Stimulated activated CD8-positive, alpha-beta memory T cell treated with anti-CD3 and anti-CD28 coated beads, Interleukin-2, amount 100 ng/mL, for 48 hours (primary cell): ENCODE data around the gene ARHGEF38.
"Not testable (repeated sequence)": the region's sequence is repeated elsewhere in the genome, so short reads cannot be mapped to it uniquely, and the experiment has no call there.

Source experiments
- DNase-seq, 2 donors: peaks; one replicate each; pipeline ENCODE4 v3.0.0-alpha.2; 2020; ENCODE audit warnings: low read depth in 2 of 2

Gene ARHGEF38

DNA sequence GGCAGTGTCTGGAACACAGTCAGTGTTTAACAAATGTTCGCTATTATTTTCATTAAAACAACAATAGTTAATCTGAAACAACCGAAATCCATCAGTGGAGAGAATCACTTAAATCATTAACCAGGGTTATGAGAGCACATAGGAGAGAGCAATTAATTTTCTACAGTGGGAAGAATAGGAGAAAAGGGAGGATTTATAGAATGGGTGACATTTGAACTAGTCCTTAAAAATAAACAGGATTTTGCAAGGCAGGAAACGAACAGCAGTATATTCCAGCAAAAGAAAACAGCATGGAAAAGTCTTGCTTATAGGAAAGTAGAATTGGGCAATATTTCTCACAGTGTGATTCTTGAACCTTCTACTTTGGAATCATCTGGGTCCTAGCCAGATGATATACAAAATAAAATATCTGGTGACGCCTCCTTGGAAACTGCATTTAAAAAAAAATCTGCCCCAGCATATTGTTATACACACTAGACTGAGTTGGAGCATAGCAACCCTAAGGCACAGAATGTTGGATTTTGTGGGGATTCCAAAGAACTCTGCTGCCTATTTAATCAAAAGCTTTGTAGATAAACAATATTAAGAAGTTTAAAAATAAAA lies 100.0 kb downstream of the ARHGEF38 start:
- no peak for DNase-seq

- no peak for DNase-seq
Observed at GRCh38 chr4:105657117-105657765, 104.8 kb downstream of the ARHGEF38 start.

DNA sequence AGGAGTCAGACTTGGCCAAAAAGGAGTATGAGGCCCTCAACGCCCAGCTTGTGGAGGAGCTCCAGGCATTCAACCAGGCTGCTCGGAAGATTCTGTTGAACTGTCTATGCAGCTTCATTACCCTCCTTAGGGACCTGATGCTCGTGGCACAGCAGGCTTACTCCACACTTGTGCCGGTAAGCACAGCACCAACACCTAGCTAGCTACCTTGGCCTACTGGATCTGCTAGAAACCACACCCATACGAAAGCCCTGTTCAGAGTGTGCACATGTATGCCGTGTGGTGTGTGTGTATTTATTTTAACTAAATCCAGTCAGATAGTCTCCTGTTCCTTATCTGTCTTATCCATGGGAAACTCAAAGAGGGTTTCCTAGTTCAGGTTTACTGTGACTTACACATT lies 106.8 kb downstream of the ARHGEF38 start:
- DNase-seq, result no peak

DNA sequence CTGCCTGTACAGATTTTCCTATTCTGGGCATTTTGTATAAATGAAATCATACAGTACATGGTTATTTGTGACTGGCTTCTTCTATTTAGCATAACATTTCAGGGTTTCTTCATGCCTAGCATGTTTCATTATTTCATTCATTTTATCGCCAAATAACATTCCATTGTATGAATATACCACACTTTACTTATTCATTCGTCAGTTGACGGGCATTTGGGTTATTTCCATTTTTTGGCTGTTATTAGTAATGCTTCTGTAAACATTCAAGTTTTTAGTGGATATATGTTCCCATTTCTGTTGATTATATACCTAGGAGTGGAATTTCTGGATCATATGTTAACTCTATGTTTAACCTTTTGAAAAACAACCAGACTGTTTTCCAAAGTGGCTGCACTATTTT lies 108.6 kb downstream of the ARHGEF38 start:
- no peak for DNase-seq

DNA sequence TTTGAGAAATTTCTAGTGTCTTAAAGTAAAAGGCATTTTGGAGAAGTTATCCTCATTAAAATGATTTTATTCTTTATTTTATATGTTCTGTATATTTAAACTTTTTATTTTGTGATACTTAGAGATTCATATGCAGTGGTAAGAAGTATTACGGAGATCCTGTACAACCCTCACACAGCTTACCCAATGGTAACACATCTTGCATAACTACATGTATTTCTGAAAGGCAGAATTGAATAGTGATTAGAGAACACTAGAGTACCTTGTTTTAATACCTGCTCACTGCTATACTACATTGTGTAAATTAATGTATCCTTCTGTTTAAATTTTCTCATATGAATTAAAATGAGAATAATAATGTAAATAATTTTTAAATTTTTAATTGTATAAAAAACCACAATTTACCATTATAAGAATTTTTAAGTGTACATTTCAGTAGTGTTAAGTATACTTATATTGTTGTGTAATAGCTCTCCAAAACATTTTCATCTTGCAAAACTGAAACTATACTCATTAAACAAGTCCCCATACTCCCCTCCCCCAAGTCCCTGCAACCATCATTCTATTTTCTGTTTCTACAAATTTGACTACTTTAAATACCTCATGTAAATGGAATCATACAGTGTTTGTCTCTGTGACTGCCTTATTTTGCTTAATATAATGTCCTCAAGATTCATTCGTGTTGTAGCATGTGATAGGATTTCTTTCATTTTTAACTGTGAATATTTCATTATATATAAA lies 110.7 kb downstream of the ARHGEF38 start:
- no peak for DNase-seq

DNA sequence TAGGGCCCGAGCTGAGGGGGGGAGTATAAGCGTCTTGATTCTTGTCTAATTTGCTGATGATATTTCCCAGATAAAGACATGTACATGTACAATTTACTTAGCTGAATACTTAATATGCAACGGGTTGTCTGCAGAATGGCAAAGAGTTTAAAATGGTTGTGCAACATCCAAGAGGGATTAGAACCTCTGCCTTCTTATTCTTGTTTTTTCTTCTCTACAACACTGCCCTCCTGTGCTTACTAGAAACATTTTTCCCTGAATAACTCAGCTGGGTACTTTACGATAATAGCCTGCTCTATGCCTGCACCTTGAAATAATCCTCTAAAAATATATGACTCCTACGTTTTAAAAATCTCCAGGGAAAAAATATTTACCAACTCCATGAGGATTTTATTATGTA lies 114.3 kb downstream of the ARHGEF38 start:
- DNase-seq, result no peak

DNA sequence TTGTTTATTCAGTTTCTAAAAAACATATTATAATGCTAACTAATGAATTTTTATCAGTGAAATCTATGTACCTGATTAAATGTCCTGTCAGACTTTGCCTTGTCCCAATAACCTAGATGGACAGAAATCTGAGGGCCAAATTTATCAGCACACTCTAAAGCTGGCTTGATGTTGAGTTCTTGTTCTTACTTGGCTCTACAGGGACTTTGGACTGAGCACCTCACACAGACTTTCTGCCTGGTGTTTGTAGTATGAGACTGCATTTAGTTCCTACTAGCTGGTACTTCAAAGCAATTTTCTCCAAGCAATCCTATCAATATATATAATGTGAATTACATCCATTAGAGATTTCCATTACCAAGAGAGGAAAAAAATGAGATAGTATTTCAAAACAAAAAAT lies 118.3 kb downstream of the ARHGEF38 start:
- DNase-seq, result no peak

DNA sequence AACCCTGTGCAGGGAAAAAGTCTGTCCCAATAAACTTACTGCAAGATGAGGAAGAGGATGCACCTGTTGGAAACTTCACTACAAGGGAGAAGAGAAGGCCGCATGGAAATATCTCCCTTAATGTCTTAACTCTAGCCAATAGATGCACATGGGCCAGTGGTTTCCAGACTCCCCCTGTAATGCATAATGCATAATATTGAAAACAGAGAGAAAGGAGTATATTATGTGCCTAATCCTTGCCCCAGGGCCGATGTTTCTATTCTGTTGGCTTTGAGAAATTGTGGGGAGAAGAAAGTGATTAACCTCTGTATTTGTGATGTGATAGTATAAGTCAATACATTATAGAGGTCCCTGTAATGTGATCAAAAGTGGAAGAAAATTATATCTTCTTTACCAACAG lies 118.9 kb downstream of the ARHGEF38 start:
- DNase-seq, result no peak

DNA sequence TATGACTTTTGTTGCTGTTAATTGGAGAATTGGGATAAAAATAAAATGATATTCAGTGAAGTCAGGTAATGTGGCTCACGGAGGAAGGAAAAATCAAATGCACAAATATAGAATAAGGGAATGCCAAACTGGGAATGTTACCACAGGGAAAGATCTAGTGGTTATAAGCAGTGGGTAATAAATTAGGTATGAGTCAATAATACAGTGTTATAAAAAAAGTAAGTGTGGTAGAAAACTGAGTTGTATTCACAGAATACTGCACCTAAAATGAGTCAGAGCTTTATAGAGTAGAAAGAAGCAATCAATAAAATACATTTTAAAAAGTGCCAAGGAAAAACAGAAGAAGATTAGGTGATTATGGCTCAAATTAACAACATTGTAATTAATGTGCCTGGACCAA lies 121.6 kb downstream of the ARHGEF38 start:
- DNase-seq, result no peak

DNA sequence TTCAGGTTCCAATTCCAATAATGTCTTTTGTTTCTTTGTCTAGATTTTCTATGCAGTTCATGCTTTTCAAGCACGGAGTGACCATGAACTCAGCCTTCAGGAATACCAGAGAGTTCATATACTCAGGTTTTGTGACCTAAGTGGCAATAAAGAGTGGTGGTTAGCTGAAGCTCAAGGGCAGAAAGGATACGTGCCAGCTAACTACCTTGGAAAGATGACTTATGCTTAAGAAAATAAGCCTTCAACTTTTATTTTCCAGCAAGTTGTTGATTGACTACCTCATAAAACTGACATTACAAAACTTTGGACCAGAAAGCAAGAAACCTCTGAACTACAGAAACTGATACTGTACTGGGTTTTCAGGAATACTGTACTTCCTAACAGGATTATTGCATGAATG lies 125.3 kb downstream of the ARHGEF38 start:
- no peak for DNase-seq

DNA sequence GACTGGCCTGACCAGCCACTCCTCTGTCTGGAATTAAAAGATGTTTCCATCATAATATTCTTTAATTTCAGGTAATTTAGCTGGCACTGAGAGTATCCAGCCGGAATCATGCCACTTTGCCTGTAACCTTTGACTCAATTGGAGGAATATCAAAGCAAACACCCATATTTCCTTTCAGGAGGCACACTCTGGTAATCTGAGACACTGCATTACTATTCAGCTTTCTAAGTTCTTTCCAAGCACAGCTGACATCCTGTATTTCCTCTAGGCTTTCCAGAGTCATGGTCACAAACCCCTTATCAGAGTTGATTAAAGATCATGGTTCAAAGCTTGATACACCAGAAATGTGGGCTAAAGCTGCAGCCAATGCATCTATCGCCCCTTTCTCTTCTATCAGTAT lies 126.8 kb downstream of the ARHGEF38 start:
- DNase-seq, result no peak

- no peak for DNase-seq
Observed at GRCh38 chr4:105683038-105683437, 130.6 kb downstream of the ARHGEF38 start.

- DNase-seq, result no peak
Observed at GRCh38 chr4:105686571-105686970, 134.2 kb downstream of the ARHGEF38 start.

- not testable (repeated sequence) for DNase-seq
Observed at GRCh38 chr4:105694812-105695211, 142.4 kb downstream of the ARHGEF38 start.

DNA sequence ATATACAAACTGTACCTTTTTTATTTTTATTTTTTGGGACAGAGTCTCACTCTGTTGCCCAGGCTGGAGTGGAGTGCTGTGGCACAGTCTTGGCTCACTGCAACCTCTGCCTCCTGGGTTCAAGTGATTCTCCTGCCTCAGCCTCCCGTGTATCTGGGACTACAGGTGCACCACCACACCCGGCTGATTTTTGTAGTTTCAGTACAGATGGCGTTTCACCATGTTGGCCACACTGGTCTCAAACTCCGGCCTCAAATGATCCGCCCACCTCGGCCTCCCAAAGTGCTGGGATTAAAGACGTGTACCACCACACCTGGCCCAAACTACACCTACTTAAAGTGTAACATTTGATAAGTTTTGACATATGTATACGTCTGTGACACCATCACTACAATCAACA lies 143.4 kb downstream of the ARHGEF38 start:
- not testable (repeated sequence) for DNase-seq

GRCh38 chr4:105698607-105699006 lies 146.2 kb downstream of the ARHGEF38 start:
- no peak for DNase-seq

- DNase-seq, result no peak
Observed at GRCh38 chr4:105707782-105708180, 155.4 kb downstream of the ARHGEF38 start.

GRCh38 chr4:105708181-105709080 lies 156.0 kb downstream of the ARHGEF38 start, which contains the start of the genes GSTCD and INTS12:
GSTCD (plus strand) TSS chr4:105708784; CDS start chr4:105717614, 8,830 bp downstream.
INTS12 (minus strand) TSS chr4:105708689; CDS start chr4:105700005, 8,684 bp downstream.
- DNase-seq, result peak; percentile 74 to 88

GRCh38 chr4:105709081-105709450 lies 156.6 kb downstream of the ARHGEF38 start:
- peak in 1 of 2 donors; percentile 5 for DNase-seq

DNA sequence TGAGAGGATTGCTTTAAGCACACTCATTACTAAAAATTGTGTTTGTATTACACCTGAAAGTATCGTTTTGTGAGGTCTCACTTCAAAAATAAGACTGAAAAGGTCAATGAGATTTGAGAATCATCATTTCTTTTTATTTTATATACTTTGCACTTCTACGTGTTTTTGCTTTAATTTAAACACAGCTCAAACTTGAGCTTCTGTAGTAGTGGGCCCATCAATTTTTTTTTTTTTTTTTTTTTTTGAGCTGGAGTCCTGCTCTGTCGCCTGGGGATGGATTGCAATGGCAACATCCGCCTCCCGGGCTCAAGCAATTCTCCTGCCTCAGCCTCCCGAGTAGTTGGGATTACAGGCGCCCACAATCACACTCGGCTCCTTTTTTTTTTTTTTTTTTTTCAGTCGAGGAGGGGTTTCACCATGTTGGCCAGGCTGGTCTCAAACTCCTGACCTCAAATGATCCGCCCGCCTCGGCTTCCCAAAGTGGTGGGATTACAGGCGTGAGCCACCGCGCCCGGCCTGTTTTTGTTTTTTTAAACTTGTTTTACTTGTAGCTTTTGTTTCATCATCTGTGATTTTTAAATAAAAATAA lies 157.7 kb downstream of the ARHGEF38 start:
- DNase-seq, result no peak

- DNase-seq, result no peak
Observed at GRCh38 chr4:105710678-105711077, 158.3 kb downstream of the ARHGEF38 start.
